NCI-H1105 (cell line): Measurements from ENCODE around the gene SLC39A5.
A peak's percentile ranks its signal among the peaks of the same experiment; 100 is the strongest.
"Not testable (repeated sequence)": the region's sequence is repeated elsewhere in the genome, so short reads cannot be mapped to it uniquely, and the experiment has no call there.

Experiments
- DNase-seq: peaks from one replicate; lab custom pipeline; 2025; lab: John Stamatoyannopoulos, UW

SLC39A5 gene

GRCh38 chr12:56244494-56244893 lies 14.6 kb downstream of the SLC39A5 start:
- DNase-seq, result no peak

GRCh38 chr12:56247923-56248322 lies 18.1 kb downstream of the SLC39A5 start:
- no peak for DNase-seq

- DNase-seq, result no peak
Measured at GRCh38 chr12:56248711-56249110, 18.9 kb downstream of the SLC39A5 start.

GRCh38 chr12:56252649-56253048 lies 22.8 kb downstream of the SLC39A5 start:
- DNase-seq, result no peak

GRCh38 chr12:56253091-56253490 lies 23.2 kb downstream of the SLC39A5 start:
- no peak for DNase-seq

GRCh38 chr12:56255671-56256070 lies 25.8 kb downstream of the SLC39A5 start:
- DNase-seq, result no peak

- no peak for DNase-seq
Measured at GRCh38 chr12:56256326-56256960, 26.6 kb downstream of the SLC39A5 start.

- DNase-seq, result no peak
Measured at GRCh38 chr12:56257071-56257470, 27.2 kb downstream of the SLC39A5 start.

GRCh38 chr12:56257491-56258067 lies 27.7 kb downstream of the SLC39A5 start:
- DNase-seq, result peak; percentile 14

- peak; percentile 66 for DNase-seq
Measured at GRCh38 chr12:56258068-56258819, 28.4 kb downstream of the SLC39A5 start, which contains the start of gene ANKRD52. TSS of gene ANKRD52 (minus strand) at chr12:56258384. CDS start at chr12:56258269, 115 bp downstream.

GRCh38 chr12:56258820-56259183 lies 29.0 kb downstream of the SLC39A5 start:
- DNase-seq, result peak; percentile 28

- DNase-seq, result no peak
Measured at GRCh38 chr12:56260380-56260779, 30.5 kb downstream of the SLC39A5 start.

- no peak for DNase-seq
Measured at GRCh38 chr12:56260921-56261320, 31.1 kb downstream of the SLC39A5 start.

- no peak for DNase-seq
Measured at GRCh38 chr12:56261503-56262232, 31.8 kb downstream of the SLC39A5 start.

GRCh38 chr12:56262955-56263354 lies 33.1 kb downstream of the SLC39A5 start:
- not testable (repeated sequence) for DNase-seq

- DNase-seq, result not testable (repeated sequence)
Measured at GRCh38 chr12:56266068-56266692, 36.3 kb downstream of the SLC39A5 start.

GRCh38 chr12:56266693-56267442 lies 37.0 kb downstream of the SLC39A5 start, which contains the start of gene COQ10A:
TSS of gene COQ10A (plus strand) at chr12:56266942. CDS start at chr12:56267119, 177 bp downstream.
- DNase-seq, result peak; percentile 70

GRCh38 chr12:56267443-56268071 lies 37.7 kb downstream of the SLC39A5 start:
- peak; percentile 14 for DNase-seq

- DNase-seq, result no peak
Measured at GRCh38 chr12:56271031-56271430, 41.2 kb downstream of the SLC39A5 start.

- DNase-seq, result not testable (repeated sequence)
Measured at GRCh38 chr12:56272468-56272867, 42.6 kb downstream of the SLC39A5 start.

GRCh38 chr12:56274299-56274698 lies 44.4 kb downstream of the SLC39A5 start:
- DNase-seq, result no peak
